Spleen (tissue), 11 donors: Measurements from ENCODE around the gene MALL. TPM values are rescaled to one million over a fixed set of nuclear protein-coding genes. Genes with fewer than 3 reads are reported as not detected.
"Not testable (repeated sequence)": the region's sequence is repeated elsewhere in the genome, so short reads cannot be mapped to it uniquely, and the experiment has no call there.

Source experiments
- DNase-seq: peaks from one replicate; pipeline ENCODE4 v3.0.0-alpha.2; 2020
- H3K27ac ChIP-seq, 8 donors: fragments of 200-600 bp; sonication (generic) in 7 of 8; 1 replicate in 4 of 8; 2 replicates in 4 of 8; pipeline versions ENCODE4 v1.5.0 to v1.8.0; 2016 to 2021; ENCODE audit warnings: inconsistent platforms in 4 of 8, mild to moderate bottlenecking in 4 of 8, moderate library complexity in 1 of 8
- H3K27me3 ChIP-seq, 7 donors: fragments of 200-600 bp; sonication (generic) in 6 of 7; replicated peaks in 1 of 7; 1 replicate in 4 of 7; 2 replicates in 3 of 7; pipeline versions ENCODE4 v1.5.0 to v1.8.0; 2016 to 2021; ENCODE audit warnings: inconsistent platforms in 3 of 7, mild to moderate bottlenecking in 1 of 7
- H3K36me3 ChIP-seq, 6 donors: fragments of 200-600 bp; sonication (generic) in 5 of 6; 1 replicate in 4 of 6; 2 replicates in 2 of 6; pipeline versions ENCODE4 v1.5.0 to v1.8.0; 2016 to 2021; ENCODE audit warnings: inconsistent platforms in 2 of 6
- H3K4me1 ChIP-seq, 6 donors: fragments of 200-600 bp; sonication (generic) in 5 of 6; 1 replicate in 3 of 6; 2 replicates in 3 of 6; pipeline versions ENCODE4 v1.5.0 to v1.8.0; 2016 to 2021; ENCODE audit warnings: inconsistent platforms in 3 of 6
- H3K4me3 ChIP-seq, 8 donors: fragments of 200-600 bp; sonication (generic) in 7 of 8; 1 replicate in 4 of 8; 2 replicates in 4 of 8; pipeline versions ENCODE4 v1.5.0 to v1.8.0; 2016 to 2021; ENCODE audit warnings: inconsistent platforms in 4 of 8, mild to moderate bottlenecking in 4 of 8, moderate library complexity in 2 of 8
- H3K9me3 ChIP-seq, 8 donors: fragments of 200-600 bp; sonication (generic) in 7 of 8; 1 replicate in 4 of 8; 2 replicates in 4 of 8; pipeline versions ENCODE4 v1.5.0 to v1.8.0; 2016 to 2021; ENCODE audit warnings: inconsistent platforms in 4 of 8
- CTCF ChIP-seq, 11 experiments: fragments of 200-600 bp in 7 of 11; fragments of 450-650 bp in 4 of 11; sonication (generic) in 4 of 11; IDR thresholded peaks in 8 of 11; conservative IDR thresholded peaks in 3 of 11; 1 replicate in 7 of 11; 2 replicates in 4 of 11; pipeline versions ENCODE4 v1.4.0 to v1.8.0; 2016 to 2021; ENCODE audit warnings: antibody characterized with exemption in 11 of 11, inconsistent platforms in 4 of 11, mild to moderate bottlenecking in 1 of 11
- POLR2A ChIP-seq, 3 donors: fragments of 450-650 bp; IDR thresholded peaks; one replicate each; pipeline ENCODE4 v1.5.1; 2017; ENCODE audit warnings: antibody characterized with exemption in 3 of 3, mild to moderate bottlenecking in 1 of 3
- POLR2AphosphoS5 ChIP-seq, 3 donors: sonication (generic); formaldehyde crosslinking; IDR thresholded peaks; one replicate each; pipeline ENCODE4 v1.5.1; 2017; ENCODE audit warnings: antibody characterized with exemption in 3 of 3
- WGBS, 5 donors: extraction: QIAGEN DNeasy Blood & Tissue Kit in 3 of 5; methylation state at CpG; one replicate each; pipeline versions ENCODE4 v1.1.5 to v1.1.7; 2013 to 2018; 5-methylcytosine and 5-hydroxymethylcytosine counted together
- intact Hi-C: fragments of 100-400 bp; cut with DNase I; formaldehyde crosslinking; loops from one replicate; pipeline ENCODE4 v1.15.0; 2023; ENCODE audit warnings: low total_unique reads
- polyA plus RNA-seq, 3 donors: library from polyadenylated mRNA; stranded (reverse); fragments of 200-250 nt; gene quantifications; one replicate each; pipeline ENCODE4 v1.2.1, GENCODE V29; 2013
- total RNA-seq, 7 donors: library from RNA; depleted of rRNA in 3 of 7; stranded (reverse); fragments of >200 nt in 3 of 7; fragmentation: NEBNext Ultra II Directional in 4 of 7; extraction: Animal tissue kit (Norgen Biotek cat#: 25700) in 4 of 7; gene quantifications; one replicate each; pipeline versions ENCODE4 v1.1.0 to v1.2.1, GENCODE V29; 2016 to 2021
- donor health status: healthy with polysubstance abuse.
- donor health status: DM: no; HTN: no; CAD: no; lungs with moderate emphysema.
- donor health status: DM: no; HTN: no; CAD: no.
- donor health status: Bipolar disorder and iron deficiency.
- donor health status: healthy.
- donor health status: DM: no; HTN: no; CAD: no.
- donor health status: DM: yes; HTN: yes; CAD: no.

MALL gene
- total and polyA plus RNA-seq, 10 donors = 1.7 to 14.5 (median 6.6) TPM

GRCh38 chr2:110097506-110098220 lies 18.0 kb downstream of the MALL start:
- WGBS, 5 donors = 84 to 93% (median 89%) methylated on average over 14 of the region's 14 CpGs
- H3K4me1 ChIP-seq = peaks cover 8 to 33% (median 22%) of the 10 kb centered on the region in 6 donors
- no peaks in the 10 kb centered on the region for H3K36me3 ChIP-seq
- no peak overlapping the region for H3K27ac ChIP-seq
- DNase-seq = no peak
- no peaks in the 10 kb centered on the region for H3K27me3 ChIP-seq
- H3K9me3 ChIP-seq = no peaks in the 10 kb centered on the region
- intact Hi-C loops = no loop called here
- H3K4me3 ChIP-seq = no peak overlapping the region
- TF ChIP-seq POLR2AphosphoS5 (IDR thresholded peaks at IDR 0.05) (no peak), POLR2A (IDR thresholded peaks at IDR 0.05) (no peak), CTCF (IDR thresholded peaks at IDR 0.05 in 8 of 11, conservative IDR thresholded peaks at IDR 0.05 in 3 of 11) (no peak)

GRCh38 chr2:110095994-110096633 lies 19.5 kb downstream of the MALL start:
- 84 to 95% (median 93%) methylated on average over 8 of the region's 8 CpGs for WGBS, 5 donors
- Histone ChIP-seq H3K9me3 (no peaks in the 10 kb centered on the region), H3K4me3 (no peak overlapping the region), H3K4me1 (peaks cover 4 to 23% (median 12%) of the 10 kb centered on the region in 6 donors), H3K27me3 (no peaks in the 10 kb centered on the region), H3K36me3 (no peaks in the 10 kb centered on the region), H3K27ac (no peak overlapping the region)
- intact Hi-C loops = no loop called here
- no peak for DNase-seq
- TF ChIP-seq POLR2A (IDR thresholded peaks at IDR 0.05) (no peak), POLR2AphosphoS5 (IDR thresholded peaks at IDR 0.05) (no peak), CTCF (IDR thresholded peaks at IDR 0.05 in 8 of 11, conservative IDR thresholded peaks at IDR 0.05 in 3 of 11) (no peak)

GRCh38 chr2:110094884-110095534 lies 20.6 kb downstream of the MALL start:
- H3K27me3 ChIP-seq, intact Hi-C loops, DNase-seq, H3K27ac ChIP-seq, H3K9me3 ChIP-seq, H3K36me3 ChIP-seq, H3K4me3 ChIP-seq: not testable (repeated sequence)
- peaks cover 0 to 12% (median 2%) of the 10 kb centered on the region in 6 donors for H3K4me1 ChIP-seq
- 53 to 80% (median 73%) methylated on average over 4 to 5 of the region's 6 CpGs for WGBS, 5 donors

GRCh38 chr2:110093924-110094323 lies 21.7 kb downstream of the MALL start:
- WGBS, 5 donors = no CpG with 5 or more reads among the region's 6 CpGs
- H3K4me1 ChIP-seq, H3K4me3 ChIP-seq, H3K27me3 ChIP-seq, H3K9me3 ChIP-seq, DNase-seq, H3K36me3 ChIP-seq, H3K27ac ChIP-seq, intact Hi-C loops: not testable (repeated sequence)

GRCh38 chr2:110090164-110090563 lies 25.5 kb downstream of the MALL start:
- H3K27ac ChIP-seq, DNase-seq, H3K4me3 ChIP-seq, H3K27me3 ChIP-seq, H3K9me3 ChIP-seq, intact Hi-C loops, H3K36me3 ChIP-seq, H3K4me1 ChIP-seq: not testable (repeated sequence)
- 45 to 67% (median 51%) methylated on average over 2 of the region's 4 CpGs; no CpG with 5 or more reads in 1 of the 5 donors for WGBS, 5 donors

- WGBS, 5 donors = no CpG with 5 or more reads among the region's 2 CpGs
- DNase-seq, H3K27ac ChIP-seq, intact Hi-C loops, H3K4me1 ChIP-seq, H3K9me3 ChIP-seq, H3K36me3 ChIP-seq, H3K27me3 ChIP-seq, H3K4me3 ChIP-seq: not testable (repeated sequence)
Observed at GRCh38 chr2:110083757-110084156, 31.9 kb downstream of the MALL start.

- WGBS, 5 donors = no CpG with 5 or more reads among the region's 8 CpGs
- H3K4me3 ChIP-seq, DNase-seq, intact Hi-C loops, H3K27me3 ChIP-seq, H3K4me1 ChIP-seq, H3K27ac ChIP-seq, H3K36me3 ChIP-seq, H3K9me3 ChIP-seq: not testable (repeated sequence)
Observed at GRCh38 chr2:110083162-110083561, 32.5 kb downstream of the MALL start.

GRCh38 chr2:110078104-110078503 lies 37.5 kb downstream of the MALL start:
- H3K4me1 ChIP-seq, H3K36me3 ChIP-seq, H3K9me3 ChIP-seq, H3K4me3 ChIP-seq, H3K27ac ChIP-seq, intact Hi-C loops, DNase-seq, H3K27me3 ChIP-seq: not testable (repeated sequence)
- WGBS, 5 donors = no CpG with 5 or more reads among the region's 4 CpGs
